IPS-18c (cell line): ENCODE data around the gene LCLAT1.
"Not testable (repeated sequence)": the region's sequence is repeated elsewhere in the genome, so short reads cannot be mapped to it uniquely, and the experiment has no call there.

Experiments
- H3K4me3 ChIP-seq: 2 replicates; pipeline ENCODE4 v1.7.0; 2013; ENCODE audit warnings: low read depth, mild to moderate bottlenecking, low read length, moderate library complexity; ENCODE audit not compliant: insufficient read depth
- H3K9me3 ChIP-seq: one replicate; pipeline ENCODE4 v1.6.1; 2013; ENCODE audit warnings: mild to moderate bottlenecking, low read length, moderate library complexity; ENCODE audit not compliant: control insufficient read depth, insufficient read depth

Gene LCLAT1

GRCh38 chr2:30629866-30630265 lies 182.8 kb downstream of the LCLAT1 start:
- Histone ChIP-seq H3K9me3 (no peaks in the 10 kb centered on the region), H3K4me3 (no peak overlapping the region)

DNA sequence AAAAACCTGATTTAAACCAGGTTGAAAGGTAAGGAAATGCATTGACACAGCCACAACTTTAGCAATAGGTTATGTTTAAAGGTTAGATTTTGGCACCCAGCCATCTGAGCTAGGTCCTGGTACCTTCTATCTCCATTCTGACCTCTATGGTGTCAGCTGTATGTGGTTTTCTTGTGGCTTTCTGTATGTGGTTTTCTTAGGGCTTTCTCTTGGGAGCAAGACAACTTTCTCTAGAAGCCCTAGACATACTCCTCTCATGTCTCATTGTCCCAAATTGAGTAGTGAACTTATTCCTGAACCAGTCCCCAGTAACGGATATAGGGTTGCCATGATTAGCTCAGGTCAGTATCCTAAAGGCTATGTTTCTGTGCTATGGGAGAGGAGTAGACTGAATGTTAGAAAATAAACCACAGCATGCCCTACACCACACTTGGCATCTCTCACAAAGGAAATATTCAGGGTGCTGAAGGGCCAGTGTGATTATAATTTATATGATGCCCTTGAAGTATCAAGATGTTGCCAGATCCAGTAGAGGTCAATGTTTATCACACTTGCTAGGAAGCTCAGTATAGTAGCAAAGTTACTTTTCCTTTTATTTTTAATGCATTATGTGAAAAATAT lies 184.1 kb downstream of the LCLAT1 start:
- H3K9me3 ChIP-seq, result no peaks in the 10 kb centered on the region
- H3K4me3 ChIP-seq, result no peak overlapping the region

DNA sequence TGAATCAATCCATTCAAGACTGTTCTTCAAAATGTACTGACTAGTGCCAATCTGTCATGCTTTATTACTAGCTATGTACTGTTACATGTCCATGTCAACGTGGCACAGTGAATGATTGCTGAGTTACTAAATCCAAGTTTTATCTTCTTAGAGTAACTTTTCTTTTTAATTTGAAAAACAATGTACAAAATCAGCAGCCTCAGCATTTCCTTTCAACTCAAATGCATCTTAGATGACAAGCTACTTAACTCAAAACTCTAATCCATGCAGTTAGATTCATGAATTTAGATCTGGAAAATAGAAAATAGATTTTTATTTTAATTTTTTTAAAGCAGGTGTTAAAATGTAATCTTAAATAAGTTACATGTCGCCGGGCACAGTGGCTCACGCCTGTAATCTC lies 186.0 kb downstream of the LCLAT1 start:
- no peaks in the 10 kb centered on the region for H3K9me3 ChIP-seq
- no peak overlapping the region for H3K4me3 ChIP-seq

DNA sequence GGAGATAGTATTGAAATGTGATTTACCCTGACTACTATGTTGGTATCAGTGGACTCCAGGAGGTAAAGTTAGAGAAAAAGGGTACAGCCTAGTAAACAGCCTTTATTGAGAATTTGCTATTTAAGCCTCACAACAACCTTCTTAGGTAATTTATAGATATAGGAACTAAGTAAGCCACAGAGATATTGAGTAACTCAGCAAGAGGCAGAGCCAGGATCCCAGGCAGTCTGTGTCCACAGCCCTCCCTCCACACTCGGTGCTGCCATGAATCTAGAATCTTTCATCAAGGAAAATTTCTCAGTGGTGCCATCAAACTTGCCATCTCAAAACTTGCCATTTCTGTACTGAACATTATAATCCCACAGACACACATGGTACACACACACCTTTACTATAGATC lies 189.3 kb downstream of the LCLAT1 start:
- no peak overlapping the region for H3K4me3 ChIP-seq
- H3K9me3 ChIP-seq, result no peaks in the 10 kb centered on the region

DNA sequence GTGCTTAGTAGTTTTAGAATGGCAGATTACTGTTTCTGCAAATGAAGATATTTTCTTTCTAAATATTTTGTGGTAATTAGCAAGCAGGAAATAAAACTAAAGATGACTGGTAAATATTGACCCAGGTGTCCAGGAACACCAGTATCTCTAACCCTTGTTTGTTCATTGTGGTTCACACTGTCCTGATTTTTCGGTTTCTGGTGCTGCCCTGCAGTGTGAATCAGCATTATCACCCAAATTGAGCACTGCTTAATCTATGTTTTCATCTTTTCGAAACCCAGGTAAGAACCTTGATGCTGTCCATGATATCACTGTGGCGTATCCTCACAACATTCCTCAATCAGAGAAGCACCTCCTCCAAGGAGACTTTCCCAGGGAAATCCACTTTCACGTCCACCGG lies 192.8 kb downstream of the LCLAT1 start:
- Histone ChIP-seq H3K4me3 (no peak overlapping the region), H3K9me3 (no peaks in the 10 kb centered on the region)

- Histone ChIP-seq H3K9me3 (no peaks in the 10 kb centered on the region), H3K4me3 (no peak overlapping the region)
Measured at GRCh38 chr2:30641765-30642345, 194.8 kb downstream of the LCLAT1 start.

GRCh38 chr2:30643013-30643412 lies 196.0 kb downstream of the LCLAT1 start:
- H3K9me3 ChIP-seq, H3K4me3 ChIP-seq: not testable (repeated sequence)

DNA sequence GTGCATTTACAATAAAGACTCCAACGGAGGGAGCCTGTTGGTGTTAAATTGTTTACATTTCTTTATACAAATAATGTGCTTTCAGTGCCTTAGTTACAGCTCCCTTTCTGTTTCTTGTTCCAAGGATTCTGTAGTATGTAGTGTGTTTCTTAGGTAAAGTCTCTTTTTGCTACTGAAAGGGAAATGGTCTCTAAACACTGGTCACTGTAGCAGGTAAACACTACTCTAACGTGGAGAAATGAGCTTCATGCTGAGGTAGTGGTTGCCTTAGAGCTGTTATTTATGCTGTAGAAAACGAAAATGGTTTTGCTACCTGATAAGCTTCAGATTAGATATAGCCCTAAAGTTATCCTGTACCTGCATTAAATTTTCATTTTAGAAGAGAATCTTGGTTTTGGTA lies 196.6 kb downstream of the LCLAT1 start:
- Histone ChIP-seq H3K9me3 (no peaks in the 10 kb centered on the region), H3K4me3 (no peak overlapping the region)

DNA sequence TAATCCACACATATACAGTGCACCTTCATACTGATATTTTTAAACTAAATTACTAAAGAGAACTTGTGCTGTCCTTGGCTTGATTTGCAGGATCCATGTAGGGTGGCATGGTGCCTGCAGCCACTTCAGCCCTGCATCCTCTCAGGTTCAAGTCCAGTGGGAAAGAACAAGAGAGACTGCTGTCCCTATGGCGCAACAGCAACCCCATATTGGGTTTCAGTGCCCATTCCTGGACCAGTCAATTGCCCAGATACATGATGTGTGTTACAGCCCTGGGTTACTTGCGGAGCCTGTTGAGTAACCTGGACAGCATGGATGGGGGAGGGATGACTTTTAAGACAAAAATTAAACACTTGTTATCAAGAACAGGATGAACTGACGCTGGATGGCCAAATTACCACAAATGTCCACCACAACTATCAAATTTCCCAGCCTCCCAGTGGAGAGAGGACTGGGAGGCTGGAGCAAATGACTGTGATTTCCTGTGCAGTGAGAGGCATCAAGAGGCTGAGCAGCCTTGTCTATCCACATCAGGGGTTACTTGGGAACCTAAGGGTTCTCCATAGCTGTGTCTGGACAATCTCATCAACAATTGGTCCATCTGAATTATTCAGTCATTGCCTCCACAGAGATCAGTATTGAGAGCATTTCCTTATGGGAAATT lies 198.2 kb downstream of the LCLAT1 start:
- no peaks in the 10 kb centered on the region for H3K9me3 ChIP-seq
- no peak overlapping the region for H3K4me3 ChIP-seq

DNA sequence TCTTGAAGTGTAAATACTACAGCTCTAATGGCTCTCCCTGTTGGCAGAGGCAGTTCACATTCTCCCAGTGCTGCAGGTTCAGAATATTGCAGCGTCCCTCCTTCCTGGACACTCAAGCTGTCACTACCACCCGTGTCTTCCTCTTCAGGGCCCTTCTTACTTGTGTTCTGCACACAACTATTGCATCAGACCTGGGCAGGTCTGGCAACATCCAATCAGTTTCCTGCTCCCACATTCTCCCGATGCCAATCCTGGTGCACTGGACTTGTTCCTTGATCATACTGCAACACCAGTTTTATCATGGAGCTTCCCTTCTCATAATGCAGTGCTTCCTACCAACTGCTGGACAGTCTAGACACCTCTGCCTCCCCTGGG lies 198.7 kb downstream of the LCLAT1 start:
- H3K9me3 ChIP-seq, result no peaks in the 10 kb centered on the region
- no peak overlapping the region for H3K4me3 ChIP-seq

GRCh38 chr2:30647752-30648457 lies 200.9 kb downstream of the LCLAT1 start:
- no peak overlapping the region for H3K4me3 ChIP-seq
- no peaks in the 10 kb centered on the region for H3K9me3 ChIP-seq

DNA sequence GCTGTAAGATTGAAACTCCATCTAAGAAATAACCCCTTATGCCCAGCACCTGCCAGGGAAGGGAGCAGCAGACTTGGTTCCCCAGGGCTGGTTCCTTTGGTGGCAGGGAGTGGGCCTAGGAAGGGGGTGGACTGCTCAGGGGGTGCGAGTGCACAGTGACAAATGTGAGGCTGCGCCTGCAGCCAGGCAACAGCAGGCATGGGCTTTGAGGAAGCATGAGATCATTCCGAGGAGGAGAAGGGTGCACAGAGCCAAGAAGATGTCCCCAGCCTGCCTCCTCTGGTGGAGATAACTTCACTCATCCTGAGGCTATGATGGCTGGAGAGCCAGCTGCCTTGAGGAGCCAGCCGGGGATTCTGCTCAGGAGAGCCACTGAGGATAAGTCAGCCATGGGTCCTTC lies 202.2 kb downstream of the LCLAT1 start:
- Histone ChIP-seq H3K9me3 (no peaks in the 10 kb centered on the region), H3K4me3 (no peak overlapping the region)

GRCh38 chr2:30649828-30650227 lies 202.8 kb downstream of the LCLAT1 start:
- Histone ChIP-seq H3K4me3 (no peak overlapping the region), H3K9me3 (no peaks in the 10 kb centered on the region)

GRCh38 chr2:30652271-30652915 lies 205.3 kb downstream of the LCLAT1 start:
- H3K9me3 ChIP-seq, result no peaks in the 10 kb centered on the region
- no peak overlapping the region for H3K4me3 ChIP-seq

- Histone ChIP-seq H3K4me3 (no peak overlapping the region), H3K9me3 (no peaks in the 10 kb centered on the region)
Measured at GRCh38 chr2:30653847-30654246, 206.8 kb downstream of the LCLAT1 start.

DNA sequence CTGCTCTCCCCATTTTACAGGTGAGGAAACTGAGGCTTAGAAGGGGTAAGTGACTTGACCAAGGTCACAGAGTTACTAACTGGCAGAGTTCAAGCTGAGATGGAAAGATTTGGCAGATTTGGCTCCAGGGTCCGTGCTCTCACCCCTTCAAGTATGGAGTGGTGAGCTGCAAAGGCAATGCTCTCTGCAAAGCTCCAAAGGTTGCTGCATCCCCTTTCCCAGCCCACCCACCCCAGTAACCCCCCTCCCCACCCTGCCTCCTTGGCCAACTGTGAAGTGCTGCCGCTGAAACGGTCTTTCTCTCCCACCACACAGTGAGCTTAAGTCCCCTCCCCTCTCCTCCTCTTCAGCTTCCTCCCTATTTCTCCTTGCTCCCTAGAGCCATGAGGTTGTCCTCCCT lies 207.4 kb downstream of the LCLAT1 start:
- Histone ChIP-seq H3K9me3 (no peaks in the 10 kb centered on the region), H3K4me3 (no peak overlapping the region)

DNA sequence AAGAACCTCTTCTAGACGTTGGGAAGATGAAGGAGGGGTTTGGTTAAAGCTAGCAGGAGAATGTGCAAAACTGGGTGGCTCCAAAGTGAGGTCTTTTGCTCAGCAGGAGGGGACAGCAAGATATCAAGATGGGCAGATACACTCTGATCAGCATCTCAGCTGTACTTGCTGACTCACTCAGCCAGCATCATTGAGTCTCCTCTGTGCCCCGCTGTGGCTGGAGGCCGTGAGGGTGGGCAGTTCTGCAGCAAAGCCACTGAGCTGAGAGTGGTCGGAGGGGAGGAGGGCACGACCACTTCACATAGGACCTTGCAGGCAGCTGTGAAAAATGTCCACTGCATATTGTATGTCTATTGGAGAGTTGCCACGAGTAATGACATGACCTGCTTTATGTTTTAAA lies 208.2 kb downstream of the LCLAT1 start:
- Histone ChIP-seq H3K4me3 (no peak overlapping the region), H3K9me3 (no peaks in the 10 kb centered on the region)

- H3K4me3 ChIP-seq, result no peak overlapping the region
- no peaks in the 10 kb centered on the region for H3K9me3 ChIP-seq
Measured at GRCh38 chr2:30655660-30656059, 208.6 kb downstream of the LCLAT1 start.
